ENCODE data around the gene IAPP.

GRCh38 chr12:21392384-21392783, 19.7 kb downstream of the IAPP start:
- TF ChIP-seq CTCF (conservative IDR thresholded peaks at IDR 0.05) (no peak), EZH2 (IDR thresholded peaks at IDR 0.05; ENCODE audit: low read depth) (no peak)
